ENCODE results near the gene IGFBP5.

DNA sequence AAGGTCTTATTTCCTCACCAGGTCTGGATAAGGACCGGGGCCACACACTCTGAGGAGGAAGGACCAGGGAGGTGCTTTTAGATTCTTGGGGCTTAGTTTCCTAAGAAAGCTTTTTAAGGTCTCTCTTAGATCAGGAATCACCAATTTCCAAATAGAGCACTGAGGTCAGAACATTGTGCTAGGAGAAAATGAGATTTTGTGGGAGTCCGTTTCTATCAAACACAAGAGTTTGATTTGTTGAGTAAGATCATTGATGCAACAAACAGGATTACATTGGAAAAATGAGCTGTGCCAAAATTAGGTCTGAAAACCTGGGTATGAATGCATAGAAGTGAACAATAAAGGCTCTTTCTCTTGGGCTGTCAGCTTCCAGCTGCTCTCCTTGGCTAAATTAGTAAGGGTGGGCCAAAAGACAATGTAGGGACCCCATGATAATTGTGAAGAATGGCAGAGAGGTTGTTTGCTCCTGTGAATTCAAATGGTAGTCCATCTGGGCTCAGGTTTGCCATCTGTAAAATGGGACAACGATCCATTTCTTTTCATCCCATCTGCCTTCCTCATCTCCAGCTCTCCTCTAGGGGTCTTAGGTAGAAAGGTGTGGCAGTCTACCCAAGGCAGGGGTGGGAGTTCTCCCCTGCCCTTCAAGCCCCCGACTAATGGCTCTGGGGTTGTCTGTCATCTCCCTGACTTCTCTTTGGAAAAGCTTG, 42.1 kb downstream of the IGFBP5 start:
- TF ChIP-seq, protein P1, sequence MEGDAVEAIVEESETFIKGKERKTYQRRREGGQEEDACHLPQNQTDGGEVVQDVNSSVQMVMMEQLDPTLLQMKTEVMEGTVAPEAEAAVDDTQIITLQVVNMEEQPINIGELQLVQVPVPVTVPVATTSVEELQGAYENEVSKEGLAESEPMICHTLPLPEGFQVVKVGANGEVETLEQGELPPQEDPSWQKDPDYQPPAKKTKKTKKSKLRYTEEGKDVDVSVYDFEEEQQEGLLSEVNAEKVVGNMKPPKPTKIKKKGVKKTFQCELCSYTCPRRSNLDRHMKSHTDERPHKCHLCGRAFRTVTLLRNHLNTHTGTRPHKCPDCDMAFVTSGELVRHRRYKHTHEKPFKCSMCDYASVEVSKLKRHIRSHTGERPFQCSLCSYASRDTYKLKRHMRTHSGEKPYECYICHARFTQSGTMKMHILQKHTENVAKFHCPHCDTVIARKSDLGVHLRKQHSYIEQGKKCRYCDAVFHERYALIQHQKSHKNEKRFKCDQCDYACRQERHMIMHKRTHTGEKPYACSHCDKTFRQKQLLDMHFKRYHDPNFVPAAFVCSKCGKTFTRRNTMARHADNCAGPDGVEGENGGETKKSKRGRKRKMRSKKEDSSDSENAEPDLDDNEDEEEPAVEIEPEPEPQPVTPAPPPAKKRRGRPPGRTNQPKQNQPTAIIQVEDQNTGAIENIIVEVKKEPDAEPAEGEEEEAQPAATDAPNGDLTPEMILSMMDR (IDR thresholded peaks at IDR 0.05; ENCODE audit: low read depth, low read length): no peak
- TF ChIP-seq EZH2phosphoT487 (IDR thresholded peaks at IDR 0.05; ENCODE audit: low read depth): no peak
